Right atrium auricular region (tissue), 2 donors: ENCODE measurements around the gene LARP6. TPM values are rescaled to one million over a fixed set of nuclear protein-coding genes. Genes with fewer than 3 reads are reported as not detected.

ENCODE experiments used
- DNase-seq: peaks from one replicate; pipeline ENCODE4 v3.0.0-alpha.2; 2019; ENCODE audit warnings: low spot score
- H3K27ac ChIP-seq, 2 donors: fragments of 200-600 bp; sonication (generic); 1 replicate in 1 of 2; 2 replicates in 1 of 2; pipeline ENCODE4 v1.5.1; 2016 to 2019
- H3K27me3 ChIP-seq, 2 donors: fragments of 200-600 bp; sonication (generic); one replicate each; pipeline versions ENCODE4 v1.5.1 to v1.6.0; 2017 to 2019
- H3K36me3 ChIP-seq: fragments of 200-600 bp; sonication (generic); one replicate; pipeline ENCODE4 v1.5.1; 2016
- H3K4me1 ChIP-seq, 2 donors: fragments of 200-600 bp; sonication (generic); one replicate each; pipeline versions ENCODE4 v1.5.1 to v1.6.0; 2017 to 2019
- H3K4me3 ChIP-seq, 2 donors: fragments of 200-600 bp; sonication (generic); 1 replicate in 1 of 2; 2 replicates in 1 of 2; pipeline ENCODE4 v1.5.1; 2017 to 2019; ENCODE audit warnings: mild to moderate bottlenecking in 1 of 2, moderate library complexity in 1 of 2
- H3K9me3 ChIP-seq, 2 donors: fragments of 200-600 bp; sonication (generic); one replicate each; pipeline ENCODE4 v1.5.1; 2019
- total RNA-seq, 2 donors: library from RNA; depleted of rRNA; stranded (reverse); fragments of >200 nt; gene quantifications; one replicate each; pipeline ENCODE4 v1.1.0, GENCODE V29; 2016
- TF ChIP-seq, protein P1 (sequence below), 2 donors: fragments of 200-600 bp; sonication (generic); IDR thresholded peaks; one replicate each; pipeline ENCODE4 v1.5.1; 2019; ENCODE audit warnings: antibody characterized with exemption in 2 of 2

LARP6 gene
- total RNA-seq, 2 donors from 2014 or later = 20.2 to 57.8 TPM

GRCh38 chr15:70786996-70787395 is 67.0 kb downstream of the LARP6 start:
- Histone ChIP-seq H3K4me3 (no peak overlapping the region), H3K27ac (no peak overlapping the region), H3K27me3 (no peaks in the 10 kb centered on the region), H3K36me3 (no peaks in the 10 kb centered on the region), H3K9me3 (no peaks in the 10 kb centered on the region), H3K4me1 (no peaks in the 10 kb centered on the region)
- no peak for DNase-seq
- TF ChIP-seq, protein P1, sequence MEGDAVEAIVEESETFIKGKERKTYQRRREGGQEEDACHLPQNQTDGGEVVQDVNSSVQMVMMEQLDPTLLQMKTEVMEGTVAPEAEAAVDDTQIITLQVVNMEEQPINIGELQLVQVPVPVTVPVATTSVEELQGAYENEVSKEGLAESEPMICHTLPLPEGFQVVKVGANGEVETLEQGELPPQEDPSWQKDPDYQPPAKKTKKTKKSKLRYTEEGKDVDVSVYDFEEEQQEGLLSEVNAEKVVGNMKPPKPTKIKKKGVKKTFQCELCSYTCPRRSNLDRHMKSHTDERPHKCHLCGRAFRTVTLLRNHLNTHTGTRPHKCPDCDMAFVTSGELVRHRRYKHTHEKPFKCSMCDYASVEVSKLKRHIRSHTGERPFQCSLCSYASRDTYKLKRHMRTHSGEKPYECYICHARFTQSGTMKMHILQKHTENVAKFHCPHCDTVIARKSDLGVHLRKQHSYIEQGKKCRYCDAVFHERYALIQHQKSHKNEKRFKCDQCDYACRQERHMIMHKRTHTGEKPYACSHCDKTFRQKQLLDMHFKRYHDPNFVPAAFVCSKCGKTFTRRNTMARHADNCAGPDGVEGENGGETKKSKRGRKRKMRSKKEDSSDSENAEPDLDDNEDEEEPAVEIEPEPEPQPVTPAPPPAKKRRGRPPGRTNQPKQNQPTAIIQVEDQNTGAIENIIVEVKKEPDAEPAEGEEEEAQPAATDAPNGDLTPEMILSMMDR (IDR thresholded peaks at IDR 0.05) = no peak

DNA sequence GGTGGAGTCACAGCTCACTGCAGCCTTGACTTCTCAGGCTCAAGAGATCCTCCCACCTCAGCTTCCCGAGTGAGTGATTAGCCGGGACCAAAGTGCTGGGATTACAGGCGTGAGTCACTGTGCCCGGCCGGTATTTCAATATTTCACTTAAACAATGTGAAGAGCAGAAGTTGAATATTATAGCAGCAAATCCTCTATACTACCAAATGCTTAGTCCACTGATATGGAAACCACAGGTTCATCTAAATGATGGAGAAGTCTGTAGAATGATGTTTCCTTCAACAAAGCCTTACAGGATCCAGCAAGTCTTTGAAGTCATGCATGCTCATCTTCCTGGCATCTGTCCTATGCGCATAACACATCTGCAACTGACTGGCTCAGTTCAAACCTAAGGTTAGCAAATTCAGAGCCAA is 70.3 kb downstream of the LARP6 start:
- Histone ChIP-seq H3K27ac (no peak overlapping the region), H3K4me1 (no peaks in the 10 kb centered on the region), H3K36me3 (no peaks in the 10 kb centered on the region), H3K9me3 (no peaks in the 10 kb centered on the region), H3K4me3 (no peak overlapping the region), H3K27me3 (no peaks in the 10 kb centered on the region)
- no peak for DNase-seq
- TF ChIP-seq, protein P1 (IDR thresholded peaks at IDR 0.05) = no peak

- Histone ChIP-seq H3K27me3 (no peaks in the 10 kb centered on the region), H3K36me3 (no peaks in the 10 kb centered on the region), H3K9me3 (no peaks in the 10 kb centered on the region), H3K27ac (no peak overlapping the region), H3K4me3 (no peak overlapping the region), H3K4me1 (no peaks in the 10 kb centered on the region)
- TF ChIP-seq, protein P1 (IDR thresholded peaks at IDR 0.05) = no peak
- no peak for DNase-seq
Observed at GRCh38 chr15:70783041-70783440, 70.9 kb downstream of the LARP6 start.

GRCh38 chr15:70781236-70781635 is 72.7 kb downstream of the LARP6 start:
- H3K9me3 ChIP-seq = no peaks in the 10 kb centered on the region
- no peak overlapping the region for H3K27ac ChIP-seq
- TF ChIP-seq, protein P1 (IDR thresholded peaks at IDR 0.05) = no peak
- DNase-seq = no peak
- no peak overlapping the region for H3K4me3 ChIP-seq
- no peaks in the 10 kb centered on the region for H3K27me3 ChIP-seq
- H3K4me1 ChIP-seq = no peaks in the 10 kb centered on the region
- no peaks in the 10 kb centered on the region for H3K36me3 ChIP-seq

Other genes with a start within 250 kb of the LARP6 start
- 10 to 100 TPM; 18.4 to 30.1 TPM for gene UACA, start 90.6 kb downstream of the LARP6 start, total RNA-seq
- gene THAP10, start 38.3 kb upstream of the LARP6 start, total RNA-seq = 1 to 10 TPM; 3.1 to 6.3 TPM
- gene LRRC49, start 38.7 kb upstream of the LARP6 start, total RNA-seq = 10 to 100 TPM; 23.4 to 35.3 TPM